GM21447 (cell line): ENCODE results near the gene PAPPA2.
"Not testable (repeated sequence)": the region's sequence is repeated elsewhere in the genome, so short reads cannot be mapped to it uniquely, and the experiment has no call there.

ENCODE experiments used
- ATAC-seq: cut with Tn5 transposase; IDR thresholded peaks from one replicate; pipeline ENCODE4 v1.9.1; 2021; ENCODE audit not compliant: unreplicated experiment

Gene PAPPA2

DNA sequence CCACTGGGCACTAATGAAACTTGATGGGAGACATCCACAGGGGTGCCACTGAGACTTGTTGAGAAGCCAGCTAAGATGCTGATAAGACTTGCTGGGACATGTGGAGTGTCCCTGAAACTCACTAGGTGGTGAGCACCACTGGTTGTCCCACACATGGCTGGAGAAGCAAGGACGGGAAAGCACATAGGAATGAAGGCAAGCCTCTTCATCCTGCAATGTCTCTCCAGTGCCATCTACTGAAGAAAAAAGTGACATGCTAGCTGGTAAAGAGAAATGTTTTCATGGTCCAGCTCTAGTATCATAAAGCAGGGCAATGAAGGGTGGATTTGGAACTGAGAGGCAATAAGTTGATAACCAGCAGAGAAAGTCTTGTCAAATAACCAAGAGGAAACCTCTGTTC, 283.0 kb downstream of the PAPPA2 start:
- ATAC-seq, result no peak

DNA sequence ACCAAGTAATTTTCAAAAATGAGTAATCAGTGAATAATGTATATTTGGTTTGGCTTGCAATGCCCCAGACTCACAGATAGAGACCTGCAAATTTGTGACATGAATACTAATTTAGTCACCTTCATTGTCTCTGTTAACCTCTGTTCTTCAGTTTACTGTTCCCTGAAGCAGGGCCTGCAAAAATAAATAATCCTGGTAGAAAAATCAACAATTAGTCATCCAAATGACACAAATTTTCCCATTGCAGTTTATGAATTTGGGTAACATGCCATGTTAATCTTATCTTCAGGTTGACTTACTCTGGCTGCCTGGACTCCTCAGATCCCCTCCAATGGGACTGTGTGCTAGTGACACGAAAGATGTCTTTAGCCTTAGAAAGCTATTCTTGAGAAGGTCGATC, 289.5 kb downstream of the PAPPA2 start:
- ATAC-seq, result no peak

DNA sequence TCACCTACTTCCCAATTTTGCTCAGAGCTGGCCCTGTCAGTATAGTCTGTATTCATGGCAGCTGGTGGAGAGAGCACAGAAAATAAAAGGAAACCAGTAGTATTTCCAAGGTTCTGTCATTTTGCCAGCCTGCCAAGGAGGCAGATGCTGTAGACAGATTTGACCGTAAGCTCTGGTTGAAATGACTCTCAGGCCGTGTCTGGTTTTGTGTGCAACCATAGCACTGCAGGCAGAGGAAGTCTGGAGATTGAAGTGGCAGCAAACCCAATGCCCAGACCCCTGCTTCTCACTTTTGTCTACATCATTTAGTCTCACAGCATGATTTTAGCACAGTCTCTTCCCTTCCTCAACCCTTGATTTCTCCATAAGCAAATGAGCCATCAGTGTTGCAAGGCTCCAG, 291.7 kb downstream of the PAPPA2 start:
- no peak for ATAC-seq

DNA sequence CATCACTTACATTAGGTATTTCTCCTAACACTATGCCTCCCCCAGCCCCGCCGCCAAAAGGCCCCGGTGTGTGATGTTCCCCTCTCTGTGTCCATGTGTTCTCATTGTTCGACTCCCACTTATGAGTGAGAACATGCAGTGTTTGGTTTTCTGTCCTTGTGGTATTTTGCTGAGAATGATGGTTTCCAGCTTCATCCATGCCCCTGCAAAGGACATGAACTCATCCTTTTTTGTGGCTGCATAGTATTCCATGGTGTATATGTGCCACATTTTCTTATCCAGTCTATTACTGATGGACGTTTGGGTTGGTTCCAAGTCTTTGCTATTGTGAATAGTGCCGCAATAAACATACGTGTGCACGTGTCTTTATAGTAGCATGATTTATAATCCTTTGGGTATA, 293.8 kb downstream of the PAPPA2 start:
- not testable (repeated sequence) for ATAC-seq

DNA sequence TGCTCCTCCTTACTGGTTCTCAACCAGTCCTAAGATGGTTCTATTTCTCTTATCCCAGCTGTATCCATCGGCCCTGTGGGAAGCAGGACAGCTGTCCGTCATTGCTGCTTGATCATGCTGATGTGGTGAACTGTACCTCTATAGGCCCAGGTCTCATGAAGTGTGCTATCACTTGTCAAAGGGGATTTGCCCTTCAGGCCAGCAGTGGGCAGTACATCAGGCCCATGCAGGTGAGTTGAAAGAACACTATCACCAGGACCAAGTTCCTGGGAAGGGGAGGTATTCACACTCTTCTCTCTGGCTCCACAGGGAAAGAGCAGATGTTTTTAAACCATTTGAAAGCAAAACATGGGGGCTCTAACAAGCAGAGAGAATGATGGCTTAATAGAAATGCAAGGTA, 302.6 kb downstream of the PAPPA2 start:
- no peak for ATAC-seq

DNA sequence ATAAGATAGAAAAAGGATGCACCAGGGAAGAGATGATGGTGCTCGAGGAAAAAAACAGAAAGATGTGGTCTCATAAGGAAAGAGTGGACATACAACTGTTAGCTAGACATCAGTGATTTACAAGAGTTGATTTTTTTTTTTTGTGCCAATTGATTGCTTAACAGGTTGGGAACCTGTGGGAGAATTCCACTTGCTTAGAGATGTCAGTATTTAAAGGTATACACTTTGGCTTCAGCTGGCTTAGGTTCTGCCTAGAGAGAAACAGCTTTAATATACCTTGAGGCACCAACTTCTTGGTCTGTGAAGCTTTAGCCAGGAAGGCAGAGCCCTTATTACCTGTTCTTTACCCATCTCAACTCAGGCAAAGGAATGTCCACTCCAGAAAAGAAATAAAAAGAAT, 303.8 kb downstream of the PAPPA2 start:
- ATAC-seq, result no peak

DNA sequence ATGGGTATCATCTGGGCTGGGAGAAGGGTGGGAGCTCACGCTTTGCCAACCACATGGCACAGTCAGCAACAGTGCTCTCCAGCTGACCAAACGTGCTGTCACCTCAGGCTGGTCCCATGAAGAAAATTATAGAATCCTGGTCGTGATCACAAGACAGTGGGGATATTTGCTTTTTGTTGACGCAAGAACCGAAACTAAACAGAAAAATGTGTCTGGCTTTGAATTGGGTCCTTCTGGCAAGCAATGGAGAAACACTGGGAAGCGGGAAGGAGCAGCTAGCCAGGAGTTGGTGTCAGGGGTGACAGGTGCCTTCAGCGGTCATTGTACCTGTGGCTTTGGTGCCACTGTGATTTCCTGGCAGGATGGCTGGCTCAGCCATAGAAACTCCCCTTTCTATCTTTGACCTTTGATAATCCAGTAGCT, 304.8 kb downstream of the PAPPA2 start:
- no peak for ATAC-seq

DNA sequence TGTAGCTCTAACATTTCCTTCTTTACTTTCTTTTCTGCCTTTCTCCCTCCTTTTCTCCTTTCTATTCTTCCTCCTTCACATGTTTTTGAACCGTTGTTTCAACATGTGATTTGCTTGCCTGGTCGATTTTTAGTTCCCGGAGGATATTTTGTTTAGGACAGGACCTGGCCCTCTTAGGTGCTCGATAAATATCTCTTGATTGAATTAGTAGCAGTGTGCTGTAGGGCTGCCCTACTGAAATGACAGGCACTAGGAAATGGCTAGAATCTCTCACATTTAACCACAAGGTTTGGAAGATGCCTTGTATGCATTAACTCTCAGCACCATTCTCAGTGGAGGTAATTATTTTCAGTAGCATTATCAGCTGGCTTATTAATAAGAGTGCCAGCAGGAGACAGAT, 305.6 kb downstream of the PAPPA2 start:
- no peak for ATAC-seq

DNA sequence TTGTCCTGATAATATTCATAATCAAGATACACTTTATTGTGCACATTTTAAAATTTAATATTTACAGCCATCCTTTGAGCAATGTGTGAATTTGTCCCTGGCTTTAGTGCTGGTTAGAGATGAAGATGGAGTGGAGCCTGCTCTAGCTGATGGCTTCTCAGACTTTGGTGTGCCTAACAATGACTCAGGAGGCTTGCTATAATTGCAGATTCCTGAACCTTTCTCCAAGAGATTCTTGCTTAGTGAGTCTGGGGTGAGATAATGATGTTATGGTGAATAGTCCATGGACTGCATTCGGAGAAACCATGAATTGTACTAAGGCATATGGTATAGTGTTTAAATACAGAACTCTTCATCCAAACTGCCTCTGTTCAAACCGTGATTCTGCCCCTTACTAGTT, 307.1 kb downstream of the PAPPA2 start:
- ATAC-seq, result no peak

DNA sequence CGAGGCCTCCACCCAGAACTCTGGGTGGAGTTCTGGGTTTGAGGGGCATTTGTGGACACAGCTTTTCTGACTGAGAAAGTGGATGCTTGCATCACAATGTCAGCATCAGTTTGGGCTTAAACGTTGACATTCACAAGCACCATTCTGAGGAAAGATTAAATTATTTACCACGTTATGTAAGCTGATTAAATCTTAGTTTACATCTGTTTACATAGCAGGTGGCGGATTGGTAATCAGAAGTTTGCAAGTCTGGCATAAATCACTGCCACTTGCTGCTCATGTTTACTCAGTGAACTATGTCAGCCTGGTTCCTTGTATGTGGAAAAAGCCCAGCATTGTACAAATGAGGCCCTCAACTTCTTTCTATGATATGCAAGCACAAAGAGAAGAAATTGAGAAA, 310.1 kb downstream of the PAPPA2 start:
- ATAC-seq, result no peak

DNA sequence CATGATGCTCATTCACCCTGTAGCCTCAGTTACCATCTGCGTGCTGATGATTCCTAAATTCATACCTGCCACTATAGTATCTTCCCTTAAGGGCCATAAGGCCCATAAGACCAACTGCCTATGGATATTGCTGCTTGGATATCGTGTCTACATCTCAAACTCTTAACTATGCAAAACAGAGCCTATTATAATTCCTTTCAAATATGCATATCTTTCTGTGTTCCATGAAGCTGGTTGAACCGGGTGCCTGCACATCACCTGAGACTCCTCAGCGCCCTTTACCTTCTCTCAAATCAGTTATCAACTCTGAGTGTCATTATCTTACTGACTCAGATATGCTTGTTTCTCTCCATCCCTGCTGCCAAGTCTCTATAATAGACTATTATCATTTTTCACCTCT, 311.2 kb downstream of the PAPPA2 start:
- no peak for ATAC-seq

DNA sequence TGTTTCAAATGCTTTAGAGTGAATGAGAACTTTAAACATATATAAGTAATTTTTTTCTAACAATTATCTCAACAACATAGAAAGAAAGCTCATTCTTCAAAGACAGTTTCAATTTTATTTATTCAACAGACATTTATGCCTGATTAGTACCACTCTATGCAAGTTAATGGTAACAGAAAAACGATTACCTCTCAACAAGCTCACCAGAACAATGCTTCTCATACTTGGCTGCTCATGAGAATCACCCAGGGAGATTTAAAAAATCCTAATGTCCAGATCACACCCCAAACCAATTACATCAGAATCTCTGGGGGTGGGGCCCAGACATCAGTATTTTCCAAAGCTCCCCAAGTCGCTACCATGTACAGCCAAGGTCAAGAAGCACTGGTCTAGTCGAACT, 312.4 kb downstream of the PAPPA2 start:
- ATAC-seq, result no peak

DNA sequence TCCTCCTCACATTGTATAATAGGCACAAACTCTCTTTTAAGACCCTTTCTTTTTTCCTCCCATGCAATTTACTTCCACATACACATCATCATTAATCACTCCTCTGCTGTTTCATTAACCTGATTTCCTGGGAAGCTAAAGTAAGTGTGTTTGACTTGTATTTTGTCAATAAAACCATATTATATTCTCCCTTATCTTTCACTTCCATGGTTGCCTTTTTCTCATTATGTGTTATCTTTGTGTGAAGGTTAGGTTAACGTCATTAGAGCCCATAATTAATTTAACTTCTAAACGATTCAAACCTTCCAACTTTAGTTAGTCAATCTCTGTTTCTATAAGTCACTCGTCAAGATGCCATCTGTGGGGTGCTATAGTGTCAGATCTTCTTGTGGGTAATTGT, 313.0 kb downstream of the PAPPA2 start:
- no peak for ATAC-seq

DNA sequence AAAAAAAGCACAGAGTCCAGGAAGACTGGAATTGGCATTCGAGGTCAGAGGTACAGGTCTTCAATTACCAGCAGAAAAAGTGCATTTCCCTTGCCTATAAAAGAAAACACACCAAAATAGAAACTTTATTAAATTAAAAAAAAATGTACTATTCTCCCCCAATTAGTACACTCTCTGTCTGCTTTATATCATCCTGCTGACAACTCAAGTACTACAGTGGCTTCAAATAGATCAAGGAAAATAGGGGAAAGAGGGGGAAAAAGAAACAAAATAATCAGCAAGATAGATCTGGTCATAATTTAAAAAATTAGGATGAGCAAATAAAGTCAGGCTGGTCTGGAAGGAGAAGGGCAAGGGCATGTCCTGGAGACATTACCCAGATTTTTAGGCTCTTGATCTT, 315.1 kb downstream of the PAPPA2 start:
- no peak for ATAC-seq

DNA sequence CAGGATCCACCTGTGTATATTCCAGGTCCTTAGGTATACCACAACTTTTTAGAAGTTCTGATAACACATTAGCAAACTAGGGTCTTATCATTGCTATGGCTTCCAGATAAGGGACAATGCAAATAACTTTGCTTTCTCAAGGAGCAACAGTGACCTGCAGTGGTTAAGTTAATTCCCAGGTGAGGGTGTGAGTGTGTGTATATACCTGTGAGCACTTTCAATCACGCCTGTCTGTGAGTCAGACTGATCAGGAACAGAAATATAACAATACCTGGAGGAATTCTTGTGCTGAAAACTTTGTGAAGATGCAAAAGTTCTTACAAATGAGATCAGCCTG, 317.0 kb downstream of the PAPPA2 start:
- no peak for ATAC-seq

DNA sequence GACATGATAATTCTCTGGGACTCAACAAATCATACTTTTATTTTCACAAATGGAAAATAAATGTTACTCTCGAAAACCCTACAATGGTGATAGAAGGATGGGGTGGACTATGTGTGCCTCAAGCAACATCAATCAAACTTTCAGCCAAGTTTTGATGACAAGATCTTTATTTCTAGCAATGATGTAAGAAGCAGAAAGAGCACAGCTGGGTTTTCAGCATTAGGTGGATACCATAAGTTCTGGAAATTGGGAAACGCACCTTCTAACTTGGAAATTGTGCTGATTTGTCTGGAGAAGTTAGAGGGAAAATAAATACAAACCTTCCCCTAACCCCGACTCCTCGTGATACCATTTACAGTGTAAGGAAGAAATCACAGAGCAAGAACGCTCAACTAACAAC, 320.3 kb downstream of the PAPPA2 start:
- ATAC-seq, result no peak

DNA sequence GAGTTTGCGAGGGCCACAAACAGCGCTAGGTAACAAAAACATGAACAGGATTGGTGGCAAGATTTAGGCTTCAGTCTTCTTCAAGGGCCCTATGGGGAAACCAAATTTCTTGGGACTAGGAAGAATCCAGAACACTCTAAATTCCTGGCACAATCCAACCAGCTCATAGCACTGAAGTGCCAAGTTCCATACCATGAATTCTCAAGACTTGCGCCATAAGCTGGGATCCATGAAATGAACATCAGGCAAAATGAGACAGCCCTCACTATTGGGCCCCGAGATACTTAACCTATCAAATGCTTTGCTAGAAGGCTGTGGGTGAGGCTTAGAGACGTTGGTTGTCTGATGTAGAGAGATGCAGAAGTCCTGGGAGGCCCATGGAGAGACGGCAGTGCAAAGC, 322.1 kb downstream of the PAPPA2 start:
- ATAC-seq, result no peak

DNA sequence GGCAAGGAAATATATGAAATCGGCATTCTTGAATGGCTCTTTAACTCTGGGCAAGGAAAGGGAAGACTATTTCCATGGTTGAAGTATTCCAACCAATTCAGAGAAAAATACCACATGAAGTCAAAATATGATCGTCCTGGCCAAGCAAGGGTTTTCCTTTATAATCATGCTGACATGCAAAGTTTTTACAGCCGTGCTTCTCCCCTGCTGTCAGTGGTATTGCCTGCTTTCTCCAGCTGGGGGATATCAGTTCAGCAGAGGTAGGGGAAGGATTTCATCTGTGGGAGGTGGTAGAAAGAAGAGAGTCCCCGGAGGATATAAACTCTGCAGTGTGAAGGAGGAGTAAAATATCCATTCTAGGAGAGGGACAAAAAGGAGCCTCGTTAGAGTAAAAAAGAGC, 322.8 kb downstream of the PAPPA2 start:
- no peak for ATAC-seq

DNA sequence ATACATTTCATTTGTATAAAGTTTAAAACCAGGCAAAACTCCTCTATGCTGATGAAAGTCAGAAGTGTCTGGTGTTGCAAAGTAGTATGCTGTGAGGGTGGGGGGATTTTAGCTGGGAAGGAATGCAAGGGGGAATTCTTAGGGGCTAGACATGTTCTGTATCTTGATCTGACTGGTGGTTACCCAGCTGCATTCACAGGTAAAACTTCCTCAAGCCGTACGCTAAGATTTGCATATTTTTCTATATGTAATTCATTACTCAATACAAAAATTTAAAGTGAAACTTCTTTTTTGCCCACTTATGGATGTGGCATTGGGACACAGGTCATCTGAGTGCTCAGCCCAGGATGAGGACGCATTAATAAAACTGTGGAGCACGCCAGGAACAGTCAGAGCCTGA, 323.3 kb downstream of the PAPPA2 start:
- ATAC-seq, result no peak

DNA sequence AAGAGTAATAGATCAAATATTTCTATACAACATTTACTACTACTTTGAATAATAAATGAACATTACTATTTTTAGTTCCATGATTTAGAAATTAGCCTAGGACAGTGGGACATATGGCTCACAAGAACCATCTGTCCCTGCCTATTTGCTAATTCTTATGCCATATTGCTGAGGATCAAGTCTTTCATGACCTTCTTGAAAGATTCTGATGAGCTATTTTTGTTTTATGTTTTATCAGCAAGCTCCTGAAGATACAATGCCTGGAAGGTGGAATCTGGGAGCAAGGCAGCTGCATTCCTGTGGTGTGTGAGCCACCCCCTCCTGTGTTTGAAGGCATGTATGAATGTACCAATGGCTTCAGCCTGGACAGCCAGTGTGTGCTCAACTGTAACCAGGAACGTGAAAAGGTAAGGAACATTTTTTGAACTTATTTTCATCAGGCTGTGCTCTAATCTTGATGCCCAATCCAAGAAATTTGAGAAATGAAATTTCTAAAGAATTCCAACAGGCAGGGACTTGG, 326.7 kb downstream of the PAPPA2 start:
- ATAC-seq, result no peak

DNA sequence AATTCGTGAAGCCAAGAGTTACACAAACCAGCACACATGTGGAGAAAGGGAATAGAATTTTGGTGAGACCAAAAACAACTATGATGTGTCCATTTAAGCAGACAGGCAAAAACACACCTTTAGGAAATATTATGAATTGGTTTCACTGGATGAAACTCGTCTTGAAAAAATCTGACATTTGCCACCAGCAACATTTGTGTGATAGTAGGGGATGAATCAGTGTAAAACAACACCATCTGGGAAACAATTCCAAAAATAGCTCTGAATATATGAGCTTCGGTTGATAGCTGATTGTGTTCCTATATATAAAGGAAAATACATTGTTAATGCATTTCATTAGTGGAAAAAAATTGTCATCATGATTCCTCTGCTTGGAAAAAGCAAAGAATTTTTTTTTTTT, 327.8 kb downstream of the PAPPA2 start:
- no peak for ATAC-seq

DNA sequence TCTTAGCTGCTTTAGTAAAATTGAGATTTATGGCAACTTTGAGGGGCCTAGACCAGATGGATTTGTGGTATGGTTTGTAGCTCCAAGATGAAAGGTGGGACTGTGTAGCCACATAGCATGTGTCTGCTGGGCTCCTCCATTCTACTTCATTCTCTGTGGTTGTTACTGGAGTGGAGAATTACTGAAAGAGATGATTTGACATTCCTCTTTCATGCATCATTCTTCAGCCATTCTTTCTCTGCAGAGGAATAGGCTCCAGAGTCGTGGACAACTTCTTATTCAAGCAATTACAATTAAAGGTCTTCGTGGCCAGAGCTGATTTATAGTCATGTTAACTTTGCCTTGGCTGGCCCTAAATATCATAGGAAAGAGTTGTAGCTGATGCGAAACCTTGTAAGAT, 328.9 kb downstream of the PAPPA2 start:
- ATAC-seq, result no peak

DNA sequence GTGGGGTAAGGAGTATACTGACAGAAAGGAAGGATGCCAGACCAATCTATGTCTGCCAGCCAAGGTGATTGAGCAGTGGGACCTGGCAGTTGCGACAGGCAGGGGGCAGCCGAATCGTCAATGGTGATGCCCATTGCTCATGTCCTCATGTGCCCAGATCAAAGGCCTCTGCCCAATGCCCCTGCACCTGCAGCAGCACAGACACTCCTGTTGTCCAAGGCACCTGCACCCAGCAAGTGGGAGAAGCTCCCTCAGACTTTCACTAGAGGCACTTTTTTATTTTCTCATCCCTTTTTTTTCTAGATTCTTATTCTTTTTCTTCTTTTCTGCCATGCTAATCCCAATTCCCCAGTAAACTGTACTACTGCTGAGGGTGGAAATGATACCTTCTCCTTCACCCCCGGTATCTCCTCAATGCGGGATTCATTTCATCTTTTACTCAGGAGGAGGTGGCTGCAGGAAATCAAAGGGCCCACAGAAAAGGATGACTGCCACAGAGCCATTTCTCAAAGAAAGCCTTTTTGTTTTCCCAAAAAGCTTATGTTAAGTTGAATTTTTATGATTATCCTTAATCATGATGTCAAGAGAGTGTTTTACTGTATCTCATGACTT, 332.0 kb downstream of the PAPPA2 start:
- ATAC-seq, result no peak

DNA sequence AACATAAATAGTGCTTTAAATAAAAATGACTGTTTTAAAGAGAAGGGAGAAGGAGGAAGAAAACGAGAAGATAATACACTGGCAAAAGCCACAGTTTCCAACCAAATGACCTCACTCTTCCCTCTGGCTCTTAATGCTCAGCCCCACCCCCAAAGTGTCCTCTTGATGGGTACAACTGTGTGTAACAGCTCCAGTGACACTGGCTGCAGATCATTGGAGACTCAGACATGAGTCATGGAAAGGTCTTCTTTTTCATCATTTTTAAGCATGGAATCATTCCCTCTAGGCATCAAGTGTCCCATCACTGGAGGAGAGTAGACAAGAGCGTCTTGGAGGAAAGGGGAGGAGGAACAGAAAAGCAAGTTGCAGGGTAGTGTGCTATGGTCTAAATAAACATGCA, 333.0 kb downstream of the PAPPA2 start:
- ATAC-seq, result no peak
